BJ (cell line): ENCODE data around the gene CPNE4. TPM values are rescaled to one million over a fixed set of nuclear protein-coding genes. Genes with fewer than 3 reads are reported as not detected.

ENCODE experiments used
- CTCF ChIA-PET: fragments of 350-600 bp; formaldehyde crosslinking; extraction: SDS; loops from one replicate; lab custom pipeline; 2021; ENCODE audit warnings: antibody characterized with exemption, inconsistent platforms; lab: Yijun Ruan, JAX
- POLR2A ChIA-PET: fragments of 300-600 bp; sonication (Branson Sonifier 250); formaldehyde crosslinking; extraction: SDS; loops from one replicate; lab custom pipeline; 2021; ENCODE audit warnings: antibody characterized with exemption; lab: Charles Lee
- DNase-seq: peaks from one replicate; pipeline ENCODE4 v3.0.0-alpha.2; 2011; ENCODE audit warnings: low read depth
- H3K27me3 ChIP-seq: 2 replicates; pipeline ENCODE4 v1.6.0; 2011; ENCODE audit warnings: low read length; ENCODE audit not compliant: control insufficient read depth, insufficient read depth
- H3K36me3 ChIP-seq: 2 replicates; pipeline ENCODE4 v1.5.1; 2011; ENCODE audit warnings: low read length; ENCODE audit not compliant: control insufficient read depth, insufficient read depth
- H3K4me3 ChIP-seq: 2 replicates; pipeline ENCODE4 v1.5.1; 2011; ENCODE audit warnings: low read depth, mild to moderate bottlenecking, control low read depth, low read length
- polyA plus RNA-seq: library from polyadenylated mRNA; depleted of rRNA; stranded (reverse); fragments of >200 nt; gene quantifications from 2 replicates; pipeline ENCODE4 v1.2.3, GENCODE V29; 2011
- TF ChIP-seq, protein P1 (sequence below): IDR thresholded peaks from 2 replicates; pipeline ENCODE4 v1.5.1; 2011; ENCODE audit warnings: low read depth, mild to moderate bottlenecking, control low read depth, inconsistent platforms, low read length, moderate library complexity; ENCODE audit not compliant: insufficient read depth

Gene CPNE4
- polyA plus RNA-seq, 1 experiment: not detected

GRCh38 chr3:132017137-132017536, 17.7 kb downstream of the CPNE4 start:
- Histone ChIP-seq H3K36me3 (no peaks in the 10 kb centered on the region), H3K27me3 (no peaks in the 10 kb centered on the region), H3K4me3 (no peak overlapping the region)
- TF ChIP-seq, protein P1, sequence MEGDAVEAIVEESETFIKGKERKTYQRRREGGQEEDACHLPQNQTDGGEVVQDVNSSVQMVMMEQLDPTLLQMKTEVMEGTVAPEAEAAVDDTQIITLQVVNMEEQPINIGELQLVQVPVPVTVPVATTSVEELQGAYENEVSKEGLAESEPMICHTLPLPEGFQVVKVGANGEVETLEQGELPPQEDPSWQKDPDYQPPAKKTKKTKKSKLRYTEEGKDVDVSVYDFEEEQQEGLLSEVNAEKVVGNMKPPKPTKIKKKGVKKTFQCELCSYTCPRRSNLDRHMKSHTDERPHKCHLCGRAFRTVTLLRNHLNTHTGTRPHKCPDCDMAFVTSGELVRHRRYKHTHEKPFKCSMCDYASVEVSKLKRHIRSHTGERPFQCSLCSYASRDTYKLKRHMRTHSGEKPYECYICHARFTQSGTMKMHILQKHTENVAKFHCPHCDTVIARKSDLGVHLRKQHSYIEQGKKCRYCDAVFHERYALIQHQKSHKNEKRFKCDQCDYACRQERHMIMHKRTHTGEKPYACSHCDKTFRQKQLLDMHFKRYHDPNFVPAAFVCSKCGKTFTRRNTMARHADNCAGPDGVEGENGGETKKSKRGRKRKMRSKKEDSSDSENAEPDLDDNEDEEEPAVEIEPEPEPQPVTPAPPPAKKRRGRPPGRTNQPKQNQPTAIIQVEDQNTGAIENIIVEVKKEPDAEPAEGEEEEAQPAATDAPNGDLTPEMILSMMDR: no peak
- DNase-seq: no peak
- CTCF ChIA-PET: interaction anchor here (1.0 kb wide), 1 partner anchor 16 kb away, joined by 3 read pairs; no protein-coding TSS in a partner anchor
- POLR2A ChIA-PET: no interaction called here

DNA sequence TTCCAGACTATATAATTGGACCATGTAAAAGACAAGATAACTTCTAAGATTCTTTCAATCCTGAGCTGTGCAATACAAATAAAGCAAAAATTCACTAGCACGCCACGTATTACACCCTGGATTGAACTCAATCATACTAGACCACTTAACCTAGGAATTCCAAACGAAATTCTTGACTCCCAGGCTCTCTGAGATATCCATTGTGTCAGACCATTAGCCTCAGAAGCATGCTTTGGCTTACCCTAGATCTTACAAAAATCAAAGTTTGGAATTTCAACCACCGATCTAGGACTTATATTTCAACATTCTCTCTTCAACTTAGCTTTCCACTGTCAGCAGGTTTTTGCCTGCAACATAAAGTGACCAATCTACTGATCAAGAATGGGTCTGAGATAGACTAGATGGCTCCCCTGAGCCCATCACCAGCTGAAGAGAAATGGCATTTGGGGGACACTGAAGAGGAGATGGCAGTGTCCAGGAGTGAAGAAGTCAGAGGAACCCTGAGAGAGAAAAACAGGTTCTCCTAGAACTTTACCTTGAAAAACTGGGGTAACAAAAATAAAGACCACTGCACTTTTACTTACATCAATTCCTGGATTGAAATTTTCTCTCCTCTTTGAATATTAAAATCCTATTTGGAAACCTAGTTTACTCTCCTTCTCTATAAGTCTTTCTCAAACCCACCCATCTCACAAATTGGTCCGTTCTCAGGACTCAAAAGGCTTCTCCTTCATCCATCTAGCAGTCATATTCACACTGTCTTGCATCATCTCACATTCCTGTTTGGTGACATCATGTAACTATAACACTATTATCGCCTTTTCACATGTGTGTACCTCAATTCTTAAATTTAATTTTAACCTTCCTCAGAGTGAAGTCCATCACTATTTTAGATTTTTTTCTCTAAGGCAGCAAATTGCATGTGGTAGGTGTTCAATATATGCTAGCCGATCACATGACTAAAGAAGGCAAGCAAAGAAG, 18.5 kb downstream of the CPNE4 start:
- POLR2A ChIA-PET: no interaction called here
- Histone ChIP-seq H3K36me3 (no peaks in the 10 kb centered on the region), H3K27me3 (no peaks in the 10 kb centered on the region), H3K4me3 (no peak overlapping the region)
- TF ChIP-seq, protein P1: no peak
- CTCF ChIA-PET: interaction anchor here (1.0 to 1.4 kb wide), 3 partner anchors 11 to 16 kb away, joined by 3 to 4 read pairs (median 4); no protein-coding TSS in a partner anchor
- DNase-seq: no peak

GRCh38 chr3:132014105-132014504, 20.7 kb downstream of the CPNE4 start:
- POLR2A ChIA-PET: no interaction called here
- Histone ChIP-seq H3K4me3 (no peak overlapping the region), H3K36me3 (no peaks in the 10 kb centered on the region), H3K27me3 (no peaks in the 10 kb centered on the region)
- CTCF ChIA-PET: interaction anchor here (0.6 to 2.1 kb wide), 4 partner anchors 21 to 1342 kb away, joined by 3 to 8 read pairs (median 3); partner anchors contain the start of gene CPNE4
- no peak for DNase-seq
- TF ChIP-seq, protein P1: no peak

GRCh38 chr3:132009241-132009640, 25.6 kb downstream of the CPNE4 start:
- Histone ChIP-seq H3K4me3 (no peak overlapping the region), H3K27me3 (no peaks in the 10 kb centered on the region), H3K36me3 (no peaks in the 10 kb centered on the region)
- ChIA-PET POLR2A (no interaction called here), CTCF (interaction anchor here (2.4 to 2.6 kb wide), 2 partner anchors 105 to 214 kb away, joined by 5 to 10 read pairs; no protein-coding TSS in a partner anchor)
- no peak for DNase-seq
- TF ChIP-seq, protein P1: no peak

GRCh38 chr3:132008837-132009236, 26.0 kb downstream of the CPNE4 start:
- CTCF ChIA-PET: interaction anchor here (0.9 to 2.6 kb wide), 4 partner anchors 26 to 214 kb away, joined by 4 to 10 read pairs (median 5); partner anchors contain the start of gene CPNE4
- POLR2A ChIA-PET: no interaction called here
- no peaks in the 10 kb centered on the region for H3K36me3 ChIP-seq
- DNase-seq: no peak
- TF ChIP-seq, protein P1: no peak
- no peaks in the 10 kb centered on the region for H3K27me3 ChIP-seq
- no peak overlapping the region for H3K4me3 ChIP-seq
